HUES64 (cell line): ENCODE measurements around the gene AMOTL1.
"Not testable (repeated sequence)": the region's sequence is repeated elsewhere in the genome, so short reads cannot be mapped to it uniquely, and the experiment has no call there.

Source experiments
- H3K27ac ChIP-seq: 2 replicates; pipeline ENCODE4 v1.7.0; 2013; ENCODE audit warnings: low read depth, low read length, inconsistent platforms
- H3K27me3 ChIP-seq: 2 replicates; pipeline ENCODE4 v1.6.1; 2013; ENCODE audit warnings: mild to moderate bottlenecking, low read length; ENCODE audit not compliant: insufficient read depth
- H3K36me3 ChIP-seq: 2 replicates; pipeline ENCODE4 v1.6.1; 2013; ENCODE audit warnings: mild to moderate bottlenecking, low read length; ENCODE audit not compliant: insufficient read depth
- H3K4me1 ChIP-seq: 2 replicates; pipeline ENCODE4 v1.6.1; 2013; ENCODE audit warnings: mild to moderate bottlenecking, low read length, moderate library complexity; ENCODE audit not compliant: insufficient read depth
- H3K4me3 ChIP-seq: 2 replicates; pipeline ENCODE4 v1.5.1; 2013; ENCODE audit warnings: mild to moderate bottlenecking, low read length, moderate library complexity
- H3K9ac ChIP-seq: 2 replicates; pipeline ENCODE4 v1.6.1; 2013; ENCODE audit warnings: mild to moderate bottlenecking, low read depth, low read length
- H3K9me3 ChIP-seq: 2 replicates; pipeline ENCODE4 v1.6.1; 2013; ENCODE audit warnings: low read depth, low read length; ENCODE audit not compliant: insufficient read depth
- WGBS: fragments of 150-250, 120-280 bp; methylation state at CpG from one replicate; pipeline ENCODE4 v1.1.7; 2013; ENCODE audit warnings: missing lambda C conversion rate; 5-methylcytosine and 5-hydroxymethylcytosine counted together

AMOTL1 gene

GRCh38 chr11:94786264-94787126, 18.3 kb downstream of the AMOTL1 start:
- Histone ChIP-seq H3K9ac (no peak overlapping the region), H3K4me3 (no peak overlapping the region), H3K27me3 (no peaks in the 10 kb centered on the region), H3K36me3 (no peaks in the 10 kb centered on the region), H3K4me1 (peaks cover 38% of the 10 kb centered on the region), H3K9me3 (no peaks in the 10 kb centered on the region), H3K27ac (no peak overlapping the region)
- 35% methylated on average over 10 of the region's 10 CpGs for WGBS

- Histone ChIP-seq H3K27ac (no peak overlapping the region), H3K9ac (no peak overlapping the region), H3K4me3 (no peak overlapping the region), H3K27me3 (no peaks in the 10 kb centered on the region), H3K9me3 (no peaks in the 10 kb centered on the region), H3K36me3 (no peaks in the 10 kb centered on the region), H3K4me1 (peaks cover 28% of the 10 kb centered on the region)
- 95% methylated on average over 5 of the region's 5 CpGs for WGBS
These were observed 19.6 kb downstream of the AMOTL1 start for GRCh38 chr11:94787801-94788200.

GRCh38 chr11:94788396-94788795, 20.2 kb downstream of the AMOTL1 start:
- H3K36me3 ChIP-seq = no peaks in the 10 kb centered on the region
- WGBS = 92% methylated on average over 5 of the region's 5 CpGs
- H3K27me3 ChIP-seq = no peaks in the 10 kb centered on the region
- no peak overlapping the region for H3K9ac ChIP-seq
- no peaks in the 10 kb centered on the region for H3K9me3 ChIP-seq
- no peak overlapping the region for H3K4me3 ChIP-seq
- peaks cover 24% of the 10 kb centered on the region for H3K4me1 ChIP-seq
- no peak overlapping the region for H3K27ac ChIP-seq

GRCh38 chr11:94790197-94790596, 22.0 kb downstream of the AMOTL1 start:
- Histone ChIP-seq H3K27me3 (no peaks in the 10 kb centered on the region), H3K9me3 (no peaks in the 10 kb centered on the region), H3K4me3 (no peak overlapping the region), H3K9ac (no peak overlapping the region), H3K4me1 (peaks cover 21% of the 10 kb centered on the region), H3K27ac (no peak overlapping the region), H3K36me3 (no peaks in the 10 kb centered on the region)
- WGBS = 89% methylated on average over 3 of the region's 3 CpGs

GRCh38 chr11:94790661-94791180, 22.6 kb downstream of the AMOTL1 start:
- Histone ChIP-seq H3K27me3 (no peaks in the 10 kb centered on the region), H3K9me3 (no peaks in the 10 kb centered on the region), H3K9ac (no peak overlapping the region), H3K4me3 (no peak overlapping the region), H3K4me1 (peaks cover 15% of the 10 kb centered on the region), H3K27ac (no peak overlapping the region), H3K36me3 (no peaks in the 10 kb centered on the region)
- WGBS = 86% methylated on average over 6 of the region's 6 CpGs

- no peaks in the 10 kb centered on the region for H3K27me3 ChIP-seq
- 94% methylated on average over 3 of the region's 3 CpGs for WGBS
- peaks cover 9% of the 10 kb centered on the region for H3K4me1 ChIP-seq
- H3K4me3 ChIP-seq = no peak overlapping the region
- H3K9me3 ChIP-seq = no peaks in the 10 kb centered on the region
- peaks cover 6% of the 10 kb centered on the region; the same call in 1 of the 2 replicates for H3K36me3 ChIP-seq
- no peak overlapping the region for H3K27ac ChIP-seq
- no peak overlapping the region for H3K9ac ChIP-seq
These were observed 23.2 kb downstream of the AMOTL1 start for GRCh38 chr11:94791216-94791889.

GRCh38 chr11:94791942-94792341, 23.8 kb downstream of the AMOTL1 start:
- H3K9ac ChIP-seq, H3K4me3 ChIP-seq, H3K27ac ChIP-seq, H3K27me3 ChIP-seq, H3K4me1 ChIP-seq, H3K9me3 ChIP-seq: not testable (repeated sequence)
- peaks cover 11% of the 10 kb centered on the region; the same call in 1 of the 2 replicates for H3K36me3 ChIP-seq
- WGBS = 96% methylated on average over 4 of the region's 5 CpGs

- 89% methylated on average over 3 of the region's 3 CpGs for WGBS
- Histone ChIP-seq H3K4me1 (peaks cover 8% of the 10 kb centered on the region; the same call in 1 of the 2 replicates), H3K36me3 (peaks cover 11% of the 10 kb centered on the region; the same call in 1 of the 2 replicates), H3K4me3 (no peak overlapping the region), H3K27ac (no peak overlapping the region), H3K9ac (no peak overlapping the region), H3K9me3 (no peaks in the 10 kb centered on the region), H3K27me3 (no peaks in the 10 kb centered on the region)
These were observed 24.3 kb downstream of the AMOTL1 start for GRCh38 chr11:94792451-94792850.

GRCh38 chr11:94793002-94793401, 24.8 kb downstream of the AMOTL1 start:
- Histone ChIP-seq H3K36me3 (peaks cover 15% of the 10 kb centered on the region; the same call in 1 of the 2 replicates), H3K4me1 (peaks cover 8% of the 10 kb centered on the region; the same call in 1 of the 2 replicates), H3K27ac (no peak overlapping the region), H3K4me3 (no peak overlapping the region), H3K27me3 (no peaks in the 10 kb centered on the region), H3K9me3 (no peaks in the 10 kb centered on the region), H3K9ac (no peak overlapping the region)
- WGBS = 100% methylated on average over 2 of the region's 2 CpGs

- H3K36me3 ChIP-seq = peaks cover 17% of the 10 kb centered on the region; the same call in 1 of the 2 replicates
- no peak overlapping the region for H3K27ac ChIP-seq
- H3K4me3 ChIP-seq = no peak overlapping the region
- 70% methylated on average over 2 of the region's 2 CpGs for WGBS
- no peaks in the 10 kb centered on the region for H3K27me3 ChIP-seq
- H3K4me1 ChIP-seq = peaks cover 8% of the 10 kb centered on the region; the same call in 1 of the 2 replicates
- H3K9me3 ChIP-seq = no peaks in the 10 kb centered on the region
- no peak overlapping the region for H3K9ac ChIP-seq
These were observed 25.7 kb downstream of the AMOTL1 start for GRCh38 chr11:94793822-94794221.
